ENCODE data around the gene ATAT1.

Gene ATAT1

GRCh38 chr6:30640481-30640880, 13.8 kb downstream of the ATAT1 start:
- TF ChIP-seq CTCF (IDR thresholded peaks at IDR 0.05; ENCODE audit: insufficient read depth, low read depth, low read length, missing control alignments) = peak; percentile 1
- no peak overlapping the region for H3K4me3 ChIP-seq (ENCODE audit: low read length)
- DNase-seq (ENCODE audit: low read depth) = no peak

- DNase-seq (ENCODE audit: low read depth) = no peak
- no peak overlapping the region for H3K4me3 ChIP-seq (ENCODE audit: low read length)
- no peak for TF ChIP-seq CTCF (IDR thresholded peaks at IDR 0.05; ENCODE audit: insufficient read depth, low read depth, low read length, missing control alignments)
Measured at GRCh38 chr6:30641048-30641447, 14.4 kb downstream of the ATAT1 start.

GRCh38 chr6:30643656-30644055, 17.0 kb downstream of the ATAT1 start:
- no peak overlapping the region for H3K4me3 ChIP-seq (ENCODE audit: low read length)
- no peak for DNase-seq (ENCODE audit: low read depth)
- no peak for TF ChIP-seq CTCF (IDR thresholded peaks at IDR 0.05; ENCODE audit: insufficient read depth, low read depth, low read length, missing control alignments)

- DNase-seq (ENCODE audit: low read depth) = no peak
- H3K4me3 ChIP-seq (ENCODE audit: low read length) = no peak overlapping the region
- no peak for TF ChIP-seq CTCF (IDR thresholded peaks at IDR 0.05; ENCODE audit: insufficient read depth, low read depth, low read length, missing control alignments)
Measured at GRCh38 chr6:30644769-30645168, 18.1 kb downstream of the ATAT1 start.

- DNase-seq (ENCODE audit: low read depth) = no peak
- TF ChIP-seq CTCF (IDR thresholded peaks at IDR 0.05; ENCODE audit: insufficient read depth, low read depth, low read length, missing control alignments) = no peak
- H3K4me3 ChIP-seq (ENCODE audit: low read length) = no peak overlapping the region
Measured at GRCh38 chr6:30645989-30646388, 19.3 kb downstream of the ATAT1 start.

- no peak for TF ChIP-seq CTCF (IDR thresholded peaks at IDR 0.05; ENCODE audit: insufficient read depth, low read depth, low read length, missing control alignments)
- H3K4me3 ChIP-seq (ENCODE audit: low read length) = peak within 1 kb of the TSS; percentile 71
- DNase-seq (ENCODE audit: low read depth) = peak; percentile 93
Measured at GRCh38 chr6:30646450-30647241, 20.0 kb downstream of the ATAT1 start, which contains the start of gene C6orf136. Gene C6orf136, plus strand, starts transcription at chr6:30647133. Its CDS starts 99 bp downstream, at chr6:30647232.
